K562 (cell line): ENCODE data around the gene TESMIN. TPM values are rescaled to one million over a fixed set of nuclear protein-coding genes. Genes with fewer than 3 reads are reported as not detected.
A peak's percentile ranks its signal among the peaks of the same experiment; 100 is the strongest.

ENCODE experiments used
- ATAC-seq: fragments of 200-7000 bp; cut with Tn5 transposase; 3 replicates; pipeline ENCODE4 v1.9.1; 2020; ENCODE audit warnings: moderate library complexity
- BruUV-seq: library from RNA; stranded (reverse); fragments of 400-500 nt; replicated peaks from 2 replicates; lab custom pipeline; 2021; lab: Mats Ljungman, UMichigan
- CTCF ChIA-PET: fragments of 300-600 bp; formaldehyde crosslinking; extraction: SDS; loops from one replicate; lab custom pipeline; 2021; ENCODE audit warnings: low intra/inter-chr PET ratio; lab: Yijun Ruan, JAX
- POLR2A ChIA-PET: fragments of 300-600, 350-650 bp; sonication (Branson Sonifier 250); formaldehyde crosslinking; extraction: SDS; loops from one replicate; lab custom pipeline; 2021; ENCODE audit warnings: antibody characterized with exemption, inconsistent platforms; lab: Yijun Ruan, JAX
- DNase-seq, 4 experiments: peaks; one replicate each; pipeline versions ENCODE4 v3.0.0 to v3.0.0-alpha.2; 2011 to 2018; ENCODE audit warnings: low spot score in 3 of 4, mixed read lengths in 3 of 4; ENCODE audit errors: extremely low read depth in 1 of 4
- FAIRE-seq: peaks from 2 replicates; lab custom pipeline; 2011; peaks lifted over from hg19 to GRCh38; lab: Jason Lieb, UNC
- H2AFZ ChIP-seq: 2 replicates; pipeline ENCODE4 v1.6.0; 2011; ENCODE audit warnings: low read depth, low read length, control low read depth, inconsistent platforms
- H3K27ac ChIP-seq: fragments of 200-600 bp; 3 replicates; pipeline ENCODE4 v1.8.0; 2011; ENCODE audit warnings: low read depth, mild to moderate bottlenecking, control low read depth, inconsistent platforms, low read length, moderate library complexity, mixed read lengths; ENCODE audit errors: extremely low read depth
- H3K27me3 ChIP-seq, 2 experiments: fragments of 300-600 bp in 1 of 2; 2 replicates in 1 of 2; 3 replicates in 1 of 2; pipeline versions ENCODE4 v1.6.0 to v1.8.0; 2011; ENCODE audit warnings: inconsistent platforms in 2 of 2, low read length in 2 of 2, mild to moderate bottlenecking in 1 of 2, mixed read lengths in 1 of 2, moderate library complexity in 1 of 2; ENCODE audit not compliant: control insufficient read depth in 2 of 2, insufficient read depth in 2 of 2
- H3K36me3 ChIP-seq: fragments of 300-600 bp; 3 replicates; pipeline ENCODE4 v1.8.0; 2011; ENCODE audit warnings: mild to moderate bottlenecking, low read length, inconsistent platforms; ENCODE audit not compliant: control insufficient read depth, insufficient read depth
- H3K4me1 ChIP-seq, 2 experiments: fragments of 200-600 bp in 1 of 2; replicated peaks in 1 of 2; 2 replicates in 1 of 2; 3 replicates in 1 of 2; pipeline versions ENCODE4 v1.5.1 to v1.8.0; 2011; ENCODE audit warnings: inconsistent platforms in 2 of 2, low read length in 2 of 2, mild to moderate bottlenecking in 1 of 2, mixed read lengths in 1 of 2, moderate library complexity in 1 of 2; ENCODE audit not compliant: control insufficient read depth in 2 of 2, insufficient read depth in 2 of 2
- H3K4me2 ChIP-seq: 2 replicates; pipeline ENCODE4 v1.6.1; 2011; ENCODE audit warnings: low read length, control low read depth, inconsistent platforms, mixed read lengths; ENCODE audit not compliant: insufficient read depth
- H3K4me3 ChIP-seq: fragments of 200-600 bp; sonication (generic), shearing (Covaris generic); 2 replicates; pipeline ENCODE4 v1.5.1; 2016; ENCODE audit warnings: control low read depth, inconsistent platforms
- H3K79me2 ChIP-seq: fragments of 200-600 bp; 3 replicates; pipeline ENCODE4 v1.8.0; 2011; ENCODE audit warnings: low read length, inconsistent platforms; ENCODE audit not compliant: control insufficient read depth, insufficient read depth
- H3K9ac ChIP-seq, 2 experiments: 2 replicates each; pipeline versions ENCODE4 v1.6.0 to v1.6.1; 2011; ENCODE audit warnings: low read depth in 2 of 2, low read length in 2 of 2, control low read depth in 1 of 2, inconsistent platforms in 1 of 2, mild to moderate bottlenecking in 1 of 2, mixed read lengths in 1 of 2; ENCODE audit not compliant: insufficient read depth in 1 of 2
- H3K9me1 ChIP-seq: one replicate; pipeline ENCODE4 v1.6.0; 2011; ENCODE audit warnings: inconsistent platforms, mild to moderate bottlenecking, low read length, moderate library complexity; ENCODE audit not compliant: control insufficient read depth, insufficient read depth
- H3K9me3 ChIP-seq: replicated peaks from 2 replicates; pipeline ENCODE4 v1.5.1; 2011; ENCODE audit warnings: low read depth, low read length, inconsistent platforms; ENCODE audit not compliant: control insufficient read depth, insufficient read depth
- H4K20me1 ChIP-seq: replicated peaks from 2 replicates; pipeline ENCODE4 v1.6.1; 2011; ENCODE audit warnings: low read length, inconsistent platforms, mixed read lengths; ENCODE audit not compliant: control insufficient read depth, insufficient read depth
- ATF2 ChIP-seq: sonication (generic); formaldehyde crosslinking; IDR thresholded peaks from 2 replicates; pipeline ENCODE4 v1.8.1; 2022; ENCODE audit warnings: missing genetic modification reagents
- NCOA6 ChIP-seq: fragments of 450-650 bp; IDR thresholded peaks from 2 replicates; pipeline ENCODE4 v1.6.1; 2017; ENCODE audit warnings: mild to moderate bottlenecking
- PKNOX1 ChIP-seq: fragments of 450-650 bp; IDR thresholded peaks from 2 replicates; pipeline ENCODE4 v1.6.1; 2016
- VEZF1 ChIP-seq: fragments of 200-800 bp; sonication (Bioruptor generic); IDR thresholded peaks from 2 replicates; pipeline ENCODE4 v1.6.1; 2017; ENCODE audit warnings: missing genetic modification characterization, missing compliant biosample characterization
- ZNF121 ChIP-seq: sonication (generic); formaldehyde crosslinking; conservative IDR thresholded peaks from 2 replicates; pipeline ENCODE4 v1.8.0; 2022; ENCODE audit warnings: missing genetic modification reagents
- ZNF318 ChIP-seq, 2 experiments: fragments of 450-650 bp; IDR thresholded peaks; 2 replicates each; pipeline ENCODE4 v1.6.1; 2016; ENCODE audit warnings: mild to moderate bottlenecking in 2 of 2, borderline replicate concordance in 1 of 2, low read depth in 1 of 2, moderate library complexity in 1 of 2
- WGBS: fragments of 100-300 bp; shearing (Covaris generic); methylation state at CpG from one replicate; pipeline ENCODE4 v1.1.6; 2016; ENCODE audit warnings: low coverage, mixed read lengths; ENCODE audit not compliant: insufficient coverage; ENCODE audit errors: missing lambda C conversion rate; 5-methylcytosine and 5-hydroxymethylcytosine counted together
- in situ Hi-C: fragments of 300-500 bp; cut with MboI; formaldehyde crosslinking; loops from 4 replicates; pipeline ENCODE4 v1.15.0; 2018; ENCODE audit warnings: inconsistent platforms, mixed read lengths
- intact Hi-C: fragments of 100-400 bp; cut with micrococcal nuclease; formaldehyde crosslinking; loops from 2 replicates; pipeline ENCODE4 v1.14.2; 2022
- polyA plus RNA-seq, 8 experiments: library from polyadenylated mRNA; depleted of rRNA in 4 of 8; stranded (reverse) in 5 of 8; unstranded in 3 of 8; fragments of >200 nt; fragmentation: Nextera tagmentation in 2 of 8; fragmentation: Illumina TruSeq in 1 of 8; extraction: Ambion mirVana in 2 of 8; extraction: Trizol in 1 of 8; gene quantifications; 2 replicates each; pipeline versions ENCODE4 v1.2.1 to v1.2.3, GENCODE V29; 2011 to 2014; ENCODE audit warnings: inconsistent platforms in 1 of 8, missing spikeins in 1 of 8
- total RNA-seq, 7 experiments: library from RNA; depleted of rRNA in 6 of 7; stranded (reverse); fragments of >200 nt in 6 of 7; fragmentation: Illumina TruSeq in 2 of 7; extraction: Trizol in 2 of 7; gene quantifications; 2 replicates each; pipeline versions ENCODE4 v1.2.1 to v1.2.3, GENCODE V29; 2011 to 2021; ENCODE audit warnings: low replicate concordance in 1 of 7

TESMIN gene
- total and polyA plus RNA-seq, 9 of the 15 experiments (the other 6 are each of a cell fraction or from before 2014, with no cell fraction given) = 8.9 to 50.5 (median 15.0) TPM

- ChIA-PET CTCF (no interaction called here), POLR2A (interaction anchor here (0.9 kb wide), 1 partner anchor 16 kb away, joined by 3 read pairs; no protein-coding TSS in a partner anchor)
- no peak for ATAC-seq
- Histone ChIP-seq H3K27me3 (peaks cover 12 to 52% of the 10 kb centered on the region in 2 experiments), H2AFZ (no peak overlapping the region), H3K4me2 (no peak overlapping the region), H3K36me3 (no peaks in the 10 kb centered on the region), H3K9me1 (no peaks in the 10 kb centered on the region), H3K27ac (no peak overlapping the region), H3K4me3 (no peak overlapping the region), H3K79me2 (no peaks in the 10 kb centered on the region), H4K20me1 (no peaks in the 10 kb centered on the region), H3K4me1 (peaks cover 0 to 18% of the 10 kb centered on the region in 2 experiments; a peak in 3 of 5 replicates), H3K9ac (no peak overlapping the region), H3K9me3 (no peaks in the 10 kb centered on the region)
- WGBS = 19% methylated on average over 10 of the region's 21 CpGs
- intact Hi-C loops = no loop called here
- in situ Hi-C loops = no loop called here
- DNase-seq = no peak
- BruUV-seq = no TSS peak
- no peak for FAIRE-seq
- TF ChIP-seq VEZF1 (CRISPR knock-in tag) = no peak
- no peak for TF ChIP-seq ATF2
- TF ChIP-seq ZNF121 (CRISPR knock-in tag) = no peak
- TF ChIP-seq ZNF318 (IDR thresholded peaks at IDR 0.05; ENCODE audit: borderline replicate concordance in 1 of 2, low read depth in 1 of 2) = no peak
- 0 out of 2 replicates have a peak, but pooled peaks have one; percentile 8 for TF ChIP-seq PKNOX1
- no peak for TF ChIP-seq NCOA6
Observed at GRCh38 chr11:68667511-68668500, 83.5 kb downstream of the TESMIN start.
